ENCODE results near the gene ZNF414.

The ZNF414 gene

DNA sequence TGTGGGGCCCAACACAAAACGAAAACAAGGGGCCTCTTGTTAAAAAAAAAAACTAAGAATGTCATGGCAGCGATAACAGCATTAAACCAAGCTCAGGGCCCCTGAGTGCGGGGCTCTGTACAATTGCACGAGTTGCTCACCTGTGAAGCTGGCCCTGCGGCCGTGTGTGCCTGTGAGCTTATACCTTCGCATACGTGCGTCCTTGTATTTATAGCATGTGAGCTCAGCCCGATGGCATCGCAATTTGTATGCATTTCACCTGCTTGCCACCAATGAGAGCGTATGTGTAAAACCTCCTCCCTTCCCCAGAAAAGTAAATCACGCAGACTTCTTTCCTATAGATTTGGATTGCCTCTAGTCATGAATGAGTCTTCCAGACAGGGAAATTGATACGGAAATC lies 52.1 kb downstream of the ZNF414 start:
- no peak overlapping the region for H3K4me3 ChIP-seq (ENCODE audit: low read length)
- DNase-seq (ENCODE audit: low read depth) = no peak
- TF ChIP-seq, protein P1, sequence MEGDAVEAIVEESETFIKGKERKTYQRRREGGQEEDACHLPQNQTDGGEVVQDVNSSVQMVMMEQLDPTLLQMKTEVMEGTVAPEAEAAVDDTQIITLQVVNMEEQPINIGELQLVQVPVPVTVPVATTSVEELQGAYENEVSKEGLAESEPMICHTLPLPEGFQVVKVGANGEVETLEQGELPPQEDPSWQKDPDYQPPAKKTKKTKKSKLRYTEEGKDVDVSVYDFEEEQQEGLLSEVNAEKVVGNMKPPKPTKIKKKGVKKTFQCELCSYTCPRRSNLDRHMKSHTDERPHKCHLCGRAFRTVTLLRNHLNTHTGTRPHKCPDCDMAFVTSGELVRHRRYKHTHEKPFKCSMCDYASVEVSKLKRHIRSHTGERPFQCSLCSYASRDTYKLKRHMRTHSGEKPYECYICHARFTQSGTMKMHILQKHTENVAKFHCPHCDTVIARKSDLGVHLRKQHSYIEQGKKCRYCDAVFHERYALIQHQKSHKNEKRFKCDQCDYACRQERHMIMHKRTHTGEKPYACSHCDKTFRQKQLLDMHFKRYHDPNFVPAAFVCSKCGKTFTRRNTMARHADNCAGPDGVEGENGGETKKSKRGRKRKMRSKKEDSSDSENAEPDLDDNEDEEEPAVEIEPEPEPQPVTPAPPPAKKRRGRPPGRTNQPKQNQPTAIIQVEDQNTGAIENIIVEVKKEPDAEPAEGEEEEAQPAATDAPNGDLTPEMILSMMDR (IDR thresholded peaks at IDR 0.05; ENCODE audit: insufficient read depth, low read depth, low read length, missing control alignments) = no peak

DNA sequence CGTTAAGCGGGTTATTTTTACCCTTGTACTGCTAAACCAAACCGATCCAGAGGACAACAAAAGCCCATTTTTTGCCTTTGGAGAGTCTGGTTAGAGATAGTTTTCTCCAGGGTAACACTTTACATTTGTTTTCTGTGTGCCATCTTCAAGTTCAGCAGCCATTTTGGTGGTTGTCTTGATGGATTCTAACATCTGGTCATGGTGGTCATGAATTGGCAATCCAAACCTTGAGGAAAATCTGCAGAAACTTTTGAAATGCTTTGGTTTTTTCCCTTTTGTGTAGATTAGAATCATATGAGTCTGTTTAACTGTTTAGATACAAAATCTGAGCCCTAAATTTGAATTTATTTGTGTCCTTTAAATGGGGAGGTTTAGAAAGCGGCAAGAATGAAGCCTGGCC lies 52.6 kb downstream of the ZNF414 start:
- TF ChIP-seq, protein P1 (IDR thresholded peaks at IDR 0.05; ENCODE audit: insufficient read depth, low read depth, low read length, missing control alignments) = no peak
- DNase-seq (ENCODE audit: low read depth) = no peak

DNA sequence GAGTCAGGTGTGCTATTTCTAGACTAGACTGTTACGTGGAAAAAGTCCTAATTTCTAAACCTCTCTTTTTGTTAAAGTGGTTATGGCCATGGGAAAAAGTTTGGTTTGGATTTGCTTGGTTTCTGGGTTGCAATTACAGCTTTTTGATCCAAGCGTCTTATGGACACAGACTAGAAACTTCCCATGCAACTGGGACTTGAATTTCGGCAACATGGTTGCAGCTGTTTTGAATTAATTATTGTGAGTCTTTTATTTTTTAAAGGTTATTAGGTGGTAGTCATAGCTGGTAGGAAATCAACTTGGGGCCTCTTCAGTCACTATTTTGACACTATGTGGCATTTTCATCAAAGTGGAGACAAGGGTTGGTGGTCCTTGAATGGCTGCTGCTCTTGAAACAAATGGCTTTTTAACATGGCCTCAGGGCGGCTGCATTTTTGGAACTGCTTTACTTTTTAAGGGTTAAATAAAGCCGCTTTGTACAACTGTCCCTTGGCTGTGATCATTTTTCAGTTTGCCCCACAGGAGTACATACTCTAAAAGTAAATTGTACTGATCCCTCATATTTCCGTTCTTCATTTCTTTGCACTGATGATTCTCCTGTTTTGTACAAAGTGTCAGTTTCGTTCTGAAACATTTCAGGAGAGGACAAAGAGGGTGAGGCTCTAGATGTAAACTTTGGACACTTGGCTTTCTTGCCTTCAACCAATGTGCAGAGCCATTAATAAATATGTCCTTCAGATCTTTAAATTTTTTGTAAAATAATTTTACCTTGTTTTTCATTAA lies 53.3 kb downstream of the ZNF414 start:
- TF ChIP-seq, protein P1 (IDR thresholded peaks at IDR 0.05; ENCODE audit: insufficient read depth, low read depth, low read length, missing control alignments) = no peak
- no peak overlapping the region for H3K4me3 ChIP-seq (ENCODE audit: low read length)
- no peak for DNase-seq (ENCODE audit: low read depth)

More for the DNA sequence above, 52.6 kb downstream of the ZNF414 start:
- no peak overlapping the region for H3K4me3 ChIP-seq (ENCODE audit: low read length)
